Subcutaneous adipose tissue (tissue), 4 donors: Measurements from ENCODE around the gene CCDC172. TPM values are rescaled to one million over a fixed set of nuclear protein-coding genes. Genes with fewer than 3 reads are reported as not detected.

Experiments
- total RNA-seq, 4 donors: library from RNA; depleted of rRNA; stranded (reverse); fragments of >200 nt; gene quantifications; one replicate each; pipeline ENCODE4 v1.1.0, GENCODE V29; 2016
- TF ChIP-seq, protein P1 (sequence below): fragments of 450-650 bp; IDR thresholded peaks from one replicate; pipeline ENCODE4 v1.5.1; 2016; ENCODE audit warnings: low read depth, mild to moderate bottlenecking, control low read depth, antibody characterized with exemption, moderate library complexity

CCDC172 gene, protein sequence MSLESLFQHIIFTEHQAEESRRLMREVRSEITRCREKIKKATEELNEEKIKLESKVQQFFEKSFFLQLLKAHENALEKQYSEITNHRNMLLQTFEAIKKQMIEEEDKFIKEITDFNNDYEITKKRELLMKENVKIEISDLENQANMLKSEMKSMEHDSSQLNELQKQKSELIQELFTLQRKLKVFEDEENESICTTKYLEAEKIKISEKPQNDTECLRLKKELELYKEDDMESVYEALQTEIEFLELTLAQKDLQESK
- total RNA-seq: not detected

DNA sequence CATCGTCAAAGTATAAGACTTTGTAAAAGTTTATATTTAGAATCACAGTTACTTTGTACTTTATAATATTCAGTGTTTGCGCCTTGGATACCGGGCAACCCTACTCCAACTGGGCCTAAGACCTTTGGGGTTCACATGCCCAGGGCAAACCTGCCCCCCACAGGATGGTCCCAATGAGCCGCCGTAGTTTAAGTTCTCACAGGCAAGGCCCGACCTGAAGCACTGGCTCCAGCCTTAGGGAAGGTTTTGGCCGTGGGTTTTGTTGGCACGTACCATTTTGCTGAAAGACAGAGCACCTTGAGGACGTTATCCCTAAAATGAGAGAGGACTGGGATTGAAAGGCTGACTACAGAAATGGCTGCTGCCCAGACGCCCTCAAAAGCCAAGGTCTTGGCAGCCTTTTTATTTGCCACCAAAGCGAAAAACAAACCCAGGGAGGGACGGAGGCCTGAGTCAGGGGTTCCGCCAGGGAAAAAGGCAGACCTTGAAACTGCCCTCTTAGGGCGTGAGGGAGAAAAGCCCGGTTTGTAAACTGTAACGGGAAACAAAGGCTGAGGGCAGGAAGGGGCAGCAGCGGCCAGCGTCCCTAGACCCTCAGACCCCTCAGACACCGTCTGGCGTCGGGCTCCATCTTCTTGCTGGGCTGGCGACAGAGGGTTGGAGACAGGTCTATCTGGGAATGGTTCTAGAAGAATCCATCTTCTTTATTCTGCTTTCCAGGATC lies at the start of gene CCDC172:
Gene CCDC172, plus strand, starts transcription at position 222 of the 724 bp plus-strand sequence. CDS start 564 bp downstream, outside the sequence.
- TF ChIP-seq, protein P1, sequence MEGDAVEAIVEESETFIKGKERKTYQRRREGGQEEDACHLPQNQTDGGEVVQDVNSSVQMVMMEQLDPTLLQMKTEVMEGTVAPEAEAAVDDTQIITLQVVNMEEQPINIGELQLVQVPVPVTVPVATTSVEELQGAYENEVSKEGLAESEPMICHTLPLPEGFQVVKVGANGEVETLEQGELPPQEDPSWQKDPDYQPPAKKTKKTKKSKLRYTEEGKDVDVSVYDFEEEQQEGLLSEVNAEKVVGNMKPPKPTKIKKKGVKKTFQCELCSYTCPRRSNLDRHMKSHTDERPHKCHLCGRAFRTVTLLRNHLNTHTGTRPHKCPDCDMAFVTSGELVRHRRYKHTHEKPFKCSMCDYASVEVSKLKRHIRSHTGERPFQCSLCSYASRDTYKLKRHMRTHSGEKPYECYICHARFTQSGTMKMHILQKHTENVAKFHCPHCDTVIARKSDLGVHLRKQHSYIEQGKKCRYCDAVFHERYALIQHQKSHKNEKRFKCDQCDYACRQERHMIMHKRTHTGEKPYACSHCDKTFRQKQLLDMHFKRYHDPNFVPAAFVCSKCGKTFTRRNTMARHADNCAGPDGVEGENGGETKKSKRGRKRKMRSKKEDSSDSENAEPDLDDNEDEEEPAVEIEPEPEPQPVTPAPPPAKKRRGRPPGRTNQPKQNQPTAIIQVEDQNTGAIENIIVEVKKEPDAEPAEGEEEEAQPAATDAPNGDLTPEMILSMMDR: no peak

DNA sequence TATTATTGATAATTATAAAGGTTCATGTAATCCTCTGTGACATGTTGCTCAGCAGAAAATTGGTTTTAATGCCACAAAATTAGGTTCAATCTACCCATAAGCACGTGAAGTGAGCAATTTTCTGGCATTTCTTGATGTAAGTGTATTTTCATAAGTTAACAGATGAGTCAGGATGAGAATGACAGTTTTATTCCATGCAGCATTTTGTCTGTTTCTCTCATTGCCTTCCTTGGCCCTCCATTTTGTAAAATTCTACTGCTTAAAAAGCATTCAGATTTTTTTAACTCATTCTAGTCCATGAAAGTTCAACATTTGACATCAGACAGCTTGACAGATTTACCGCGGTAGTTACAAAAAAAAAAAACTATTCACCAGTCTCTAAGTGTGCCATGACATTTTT lies 47.3 kb upstream of the CCDC172 start:
- TF ChIP-seq, protein P1: no peak

DNA sequence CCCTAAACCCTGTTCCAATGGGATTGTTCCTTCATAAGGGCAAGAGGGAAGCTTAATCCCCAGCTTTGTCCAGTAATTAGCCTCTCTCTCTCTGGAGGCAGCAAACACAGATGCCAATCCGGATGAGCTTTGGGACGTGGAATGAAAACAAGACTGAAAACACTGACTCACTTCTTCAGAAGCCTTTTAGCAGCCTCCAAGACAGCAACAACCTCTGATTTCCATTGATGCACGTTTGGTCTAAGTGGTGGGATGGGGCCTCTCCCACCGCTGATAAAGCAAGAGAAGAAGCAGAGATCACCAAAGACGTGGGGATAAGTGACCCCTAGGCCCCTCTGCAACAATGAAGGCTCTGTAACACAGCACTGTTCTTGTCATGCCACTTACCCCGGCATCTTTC lies 45.4 kb upstream of the CCDC172 start:
- TF ChIP-seq, protein P1: no peak

- TF ChIP-seq, protein P1: no peak
Measured at GRCh38 chr10:116281775-116282174, 42.5 kb upstream of the CCDC172 start.

DNA sequence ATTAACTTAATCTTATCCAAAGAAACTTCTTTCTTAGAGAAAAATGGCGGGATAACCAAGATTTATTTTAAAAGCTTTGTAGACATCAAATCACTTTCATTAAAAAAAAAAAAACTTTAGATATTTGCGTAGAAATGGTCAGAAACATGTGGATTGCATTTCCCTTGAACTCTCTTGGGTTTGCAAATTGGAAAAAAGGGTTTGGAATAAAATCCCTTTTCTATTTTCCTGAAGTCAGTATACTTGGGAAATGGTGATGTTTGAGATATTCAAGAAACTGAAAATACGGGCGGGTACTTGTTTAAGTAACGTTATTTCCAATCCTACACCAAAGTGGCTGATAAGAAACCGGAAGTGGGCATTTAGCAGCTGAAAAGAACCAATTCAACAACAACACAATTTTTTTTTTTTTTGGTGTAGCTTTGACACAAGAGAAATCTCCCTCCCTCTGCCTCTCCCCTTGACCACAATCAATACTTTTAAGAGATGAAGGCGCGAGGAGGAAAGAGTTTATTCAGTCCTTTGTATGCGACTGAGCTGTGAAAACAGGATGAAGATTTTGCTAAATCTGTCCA lies 37.5 kb upstream of the CCDC172 start:
- TF ChIP-seq, protein P1: no peak

DNA sequence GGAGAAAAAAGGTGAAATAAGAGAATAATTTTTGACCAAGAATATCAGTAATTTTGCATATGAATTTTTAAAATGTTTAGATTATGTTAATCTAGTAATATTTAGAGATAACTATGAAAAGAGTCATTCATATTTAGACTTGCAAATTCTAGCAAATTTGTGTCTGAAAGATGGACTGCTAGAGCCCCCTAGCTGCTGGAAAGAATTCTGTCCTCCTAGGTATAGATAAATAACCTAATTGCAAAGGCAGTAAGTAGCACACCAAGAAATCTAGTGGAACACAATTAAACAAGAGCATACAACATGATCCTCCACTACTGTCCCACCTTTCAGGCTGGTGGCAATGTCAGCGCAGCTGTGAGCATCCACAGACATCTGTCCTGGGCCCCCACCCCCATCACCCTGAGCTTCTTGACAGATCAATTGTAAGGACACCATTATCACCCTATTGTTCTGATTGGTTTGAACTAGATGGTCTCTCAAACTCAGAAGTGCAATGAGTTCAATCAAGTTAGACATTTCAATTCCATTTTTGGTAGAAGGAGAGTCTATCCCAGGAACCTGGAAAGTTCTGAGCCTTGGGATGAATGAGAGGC lies 36.2 kb upstream of the CCDC172 start:
- TF ChIP-seq, protein P1: no peak

GRCh38 chr10:116289652-116290051 lies 34.6 kb upstream of the CCDC172 start:
- TF ChIP-seq, protein P1: no peak
